T-helper 9 cell (primary cell): ENCODE measurements around the gene PARVA.
"Not testable (repeated sequence)": the region's sequence is repeated elsewhere in the genome, so short reads cannot be mapped to it uniquely, and the experiment has no call there.

Experiments used
- DNase-seq: peaks from one replicate; pipeline ENCODE4 v3.0.0-alpha.2; 2020

PARVA gene

GRCh38 chr11:12506404-12506921 lies 129.1 kb downstream of the PARVA start:
- DNase-seq, result no peak

- DNase-seq, result no peak
Observed at GRCh38 chr11:12507391-12507790, 130.0 kb downstream of the PARVA start.

- no peak for DNase-seq
Observed at GRCh38 chr11:12508151-12508751, 130.9 kb downstream of the PARVA start.

GRCh38 chr11:12509371-12509770 lies 132.0 kb downstream of the PARVA start:
- no peak for DNase-seq

- no peak for DNase-seq
Observed at GRCh38 chr11:12512132-12512531, 134.8 kb downstream of the PARVA start.

- DNase-seq, result no peak
Observed at GRCh38 chr11:12512826-12513395, 135.5 kb downstream of the PARVA start.

- no peak for DNase-seq
Observed at GRCh38 chr11:12516387-12517105, 139.2 kb downstream of the PARVA start.

- no peak for DNase-seq
Observed at GRCh38 chr11:12517306-12517705, 139.9 kb downstream of the PARVA start.

- no peak for DNase-seq
Observed at GRCh38 chr11:12517741-12518140, 140.4 kb downstream of the PARVA start.

GRCh38 chr11:12518606-12519385 lies 141.4 kb downstream of the PARVA start:
- DNase-seq, result no peak

GRCh38 chr11:12520054-12520453 lies 142.7 kb downstream of the PARVA start:
- no peak for DNase-seq

- not testable (repeated sequence) for DNase-seq
Observed at GRCh38 chr11:12520576-12520975, 143.2 kb downstream of the PARVA start.

- no peak for DNase-seq
Observed at GRCh38 chr11:12523180-12523924, 146.0 kb downstream of the PARVA start.

GRCh38 chr11:12524865-12525264 lies 147.5 kb downstream of the PARVA start:
- DNase-seq, result no peak

- DNase-seq, result no peak
Observed at GRCh38 chr11:12525466-12526055, 148.2 kb downstream of the PARVA start.

- DNase-seq, result no peak
Observed at GRCh38 chr11:12526789-12527188, 149.4 kb downstream of the PARVA start.

GRCh38 chr11:12528487-12528886 lies 151.1 kb downstream of the PARVA start:
- DNase-seq, result no peak

- DNase-seq, result no peak
Observed at GRCh38 chr11:12529041-12529440, 151.7 kb downstream of the PARVA start.

- no peak for DNase-seq
Observed at GRCh38 chr11:12529793-12530192, 152.4 kb downstream of the PARVA start.

- DNase-seq, result no peak
Observed at GRCh38 chr11:12531020-12531419, 153.6 kb downstream of the PARVA start.

GRCh38 chr11:12531681-12532080 lies 154.3 kb downstream of the PARVA start:
- no peak for DNase-seq

- no peak for DNase-seq
Observed at GRCh38 chr11:12532580-12532979, 155.2 kb downstream of the PARVA start.
